Measurements from ENCODE around the gene POLK.

POLK gene

DNA sequence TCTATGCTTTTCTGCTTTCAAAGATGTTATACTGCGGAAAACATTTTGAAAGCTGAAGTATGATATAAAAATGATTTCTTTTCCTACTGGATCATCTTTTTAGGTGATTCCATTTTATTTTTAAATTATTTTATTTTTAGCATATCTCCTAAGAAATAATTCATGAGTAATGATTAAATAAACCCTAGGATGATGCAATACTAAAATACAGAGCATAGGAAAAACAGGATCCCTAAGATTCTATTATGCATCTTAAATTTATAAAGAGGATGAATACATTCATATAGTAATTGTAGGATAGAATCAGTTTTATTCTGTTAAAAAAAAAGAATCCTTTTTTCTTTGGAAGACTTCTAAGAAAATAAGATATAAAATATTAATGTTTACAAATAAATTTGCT, 10.9 kb downstream of the POLK start:
- H3K27me3 ChIP-seq (ENCODE audit: insufficient read depth, poor library complexity, severe bottlenecking), result no peaks in the 10 kb centered on the region
- peaks cover 16% of the 10 kb centered on the region for H3K9me3 ChIP-seq (ENCODE audit: severe bottlenecking)
- no peak overlapping the region for H3K4me3 ChIP-seq (ENCODE audit: severe bottlenecking)
- no peak for ATAC-seq (ENCODE audit: low read depth)
- no peak for DNase-seq (ENCODE audit: low spot score)
- TF ChIP-seq, protein P1, sequence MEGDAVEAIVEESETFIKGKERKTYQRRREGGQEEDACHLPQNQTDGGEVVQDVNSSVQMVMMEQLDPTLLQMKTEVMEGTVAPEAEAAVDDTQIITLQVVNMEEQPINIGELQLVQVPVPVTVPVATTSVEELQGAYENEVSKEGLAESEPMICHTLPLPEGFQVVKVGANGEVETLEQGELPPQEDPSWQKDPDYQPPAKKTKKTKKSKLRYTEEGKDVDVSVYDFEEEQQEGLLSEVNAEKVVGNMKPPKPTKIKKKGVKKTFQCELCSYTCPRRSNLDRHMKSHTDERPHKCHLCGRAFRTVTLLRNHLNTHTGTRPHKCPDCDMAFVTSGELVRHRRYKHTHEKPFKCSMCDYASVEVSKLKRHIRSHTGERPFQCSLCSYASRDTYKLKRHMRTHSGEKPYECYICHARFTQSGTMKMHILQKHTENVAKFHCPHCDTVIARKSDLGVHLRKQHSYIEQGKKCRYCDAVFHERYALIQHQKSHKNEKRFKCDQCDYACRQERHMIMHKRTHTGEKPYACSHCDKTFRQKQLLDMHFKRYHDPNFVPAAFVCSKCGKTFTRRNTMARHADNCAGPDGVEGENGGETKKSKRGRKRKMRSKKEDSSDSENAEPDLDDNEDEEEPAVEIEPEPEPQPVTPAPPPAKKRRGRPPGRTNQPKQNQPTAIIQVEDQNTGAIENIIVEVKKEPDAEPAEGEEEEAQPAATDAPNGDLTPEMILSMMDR (IDR thresholded peaks at IDR 0.05; ENCODE audit: poor library complexity, severe bottlenecking), result no peak
- peak overlapping the region; percentile 20 for H3K27ac ChIP-seq (ENCODE audit: poor library complexity, severe bottlenecking)
- peaks cover 17% of the 10 kb centered on the region for H3K36me3 ChIP-seq (ENCODE audit: low read depth)
- H3K4me1 ChIP-seq (ENCODE audit: insufficient read depth, poor library complexity, severe bottlenecking), result peaks cover 15% of the 10 kb centered on the region

DNA sequence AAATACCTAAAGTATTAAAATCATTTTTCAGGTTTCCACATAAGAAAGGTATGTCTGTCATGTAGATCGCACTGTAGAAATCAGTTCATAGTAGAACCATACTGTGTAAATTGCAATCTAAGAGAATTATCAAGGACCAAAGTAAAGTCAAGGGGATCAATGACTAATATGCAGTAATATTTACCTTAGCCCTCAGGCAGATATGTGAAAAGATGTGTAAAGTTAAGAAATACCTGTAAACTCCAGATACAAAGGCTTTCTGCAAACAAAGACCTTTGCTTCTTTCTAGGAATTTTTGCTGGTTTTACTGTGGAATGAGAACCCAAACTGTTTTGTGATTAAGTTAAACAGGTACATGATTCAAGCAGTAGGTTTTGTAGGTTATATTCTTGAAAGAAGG, 11.6 kb downstream of the POLK start:
- DNase-seq (ENCODE audit: low spot score), result no peak
- H3K36me3 ChIP-seq (ENCODE audit: low read depth), result peaks cover 21% of the 10 kb centered on the region
- peaks cover 16% of the 10 kb centered on the region for H3K9me3 ChIP-seq (ENCODE audit: severe bottlenecking)
- H3K27ac ChIP-seq (ENCODE audit: poor library complexity, severe bottlenecking), result peak overlapping the region; percentile 20
- no peaks in the 10 kb centered on the region for H3K27me3 ChIP-seq (ENCODE audit: insufficient read depth, poor library complexity, severe bottlenecking)
- TF ChIP-seq, protein P1 (IDR thresholded peaks at IDR 0.05; ENCODE audit: poor library complexity, severe bottlenecking), result no peak
- H3K4me1 ChIP-seq (ENCODE audit: insufficient read depth, poor library complexity, severe bottlenecking), result peaks cover 19% of the 10 kb centered on the region
- no peak overlapping the region for H3K4me3 ChIP-seq (ENCODE audit: severe bottlenecking)
- ATAC-seq (ENCODE audit: low read depth), result peak; percentile 94

DNA sequence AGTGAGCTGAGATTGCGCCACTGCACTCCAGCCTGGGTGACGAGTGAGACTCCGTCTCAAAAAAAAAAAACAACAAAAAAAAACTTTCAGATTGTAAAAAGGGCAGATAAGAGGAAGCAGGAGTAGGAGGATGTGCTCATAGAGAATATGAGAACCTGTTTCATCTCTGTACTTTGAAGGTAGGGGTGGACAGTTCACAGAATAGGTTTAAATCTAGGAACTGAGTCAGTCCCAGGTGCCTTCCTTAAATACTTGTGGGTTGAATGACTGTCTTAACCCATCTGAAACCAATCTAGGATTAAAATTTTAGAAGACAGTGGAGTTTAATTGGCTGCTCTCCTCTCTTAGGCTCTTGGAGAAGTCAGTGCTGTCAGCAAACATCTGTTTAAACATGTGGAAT, 12.4 kb downstream of the POLK start:
- TF ChIP-seq, protein P1 (IDR thresholded peaks at IDR 0.05; ENCODE audit: poor library complexity, severe bottlenecking), result no peak
- peak; percentile 50; the same call in 2 of the 3 replicates for ATAC-seq (ENCODE audit: low read depth)

DNA sequence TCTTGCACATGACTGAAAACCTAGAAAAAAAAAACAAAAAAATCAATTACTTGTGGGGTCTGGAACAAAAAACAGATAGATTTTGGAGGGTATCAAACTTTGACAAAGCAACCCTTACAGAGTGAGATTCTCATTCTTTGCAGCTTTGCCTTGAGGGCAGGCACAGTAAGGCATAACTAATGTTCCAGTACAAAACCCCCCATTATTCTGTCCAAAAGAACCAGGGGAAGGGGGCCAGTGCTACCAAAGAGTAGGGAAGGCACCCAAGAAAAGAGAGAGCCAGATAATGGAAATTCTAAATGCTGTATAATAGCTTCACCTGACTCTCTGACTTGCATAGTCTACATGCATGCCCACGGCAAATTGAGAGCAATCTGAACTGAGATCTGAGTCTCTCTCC, 12.9 kb downstream of the POLK start:
- peaks cover 19% of the 10 kb centered on the region for H3K4me1 ChIP-seq (ENCODE audit: insufficient read depth, poor library complexity, severe bottlenecking)
- H3K9me3 ChIP-seq (ENCODE audit: severe bottlenecking), result peaks cover 16% of the 10 kb centered on the region
- TF ChIP-seq, protein P1 (IDR thresholded peaks at IDR 0.05; ENCODE audit: poor library complexity, severe bottlenecking), result no peak
- peaks cover 19% of the 10 kb centered on the region for H3K36me3 ChIP-seq (ENCODE audit: low read depth)
- ATAC-seq (ENCODE audit: low read depth) (no peak), DNase-seq (ENCODE audit: low spot score) (no peak)
- no peak overlapping the region for H3K27ac ChIP-seq (ENCODE audit: poor library complexity, severe bottlenecking)
- no peaks in the 10 kb centered on the region for H3K27me3 ChIP-seq (ENCODE audit: insufficient read depth, poor library complexity, severe bottlenecking)
- H3K4me3 ChIP-seq (ENCODE audit: severe bottlenecking), result no peak overlapping the region

More for the DNA sequence above, 12.4 kb downstream of the POLK start:
- H3K9me3 ChIP-seq (ENCODE audit: severe bottlenecking), result peaks cover 16% of the 10 kb centered on the region
- H3K36me3 ChIP-seq (ENCODE audit: low read depth), result peaks cover 21% of the 10 kb centered on the region
- H3K4me3 ChIP-seq (ENCODE audit: severe bottlenecking), result no peak overlapping the region
- H3K27ac ChIP-seq (ENCODE audit: poor library complexity, severe bottlenecking), result no peak overlapping the region
- peaks cover 19% of the 10 kb centered on the region for H3K4me1 ChIP-seq (ENCODE audit: insufficient read depth, poor library complexity, severe bottlenecking)
- no peaks in the 10 kb centered on the region for H3K27me3 ChIP-seq (ENCODE audit: insufficient read depth, poor library complexity, severe bottlenecking)
- no peak for DNase-seq (ENCODE audit: low spot score)

DNA sequence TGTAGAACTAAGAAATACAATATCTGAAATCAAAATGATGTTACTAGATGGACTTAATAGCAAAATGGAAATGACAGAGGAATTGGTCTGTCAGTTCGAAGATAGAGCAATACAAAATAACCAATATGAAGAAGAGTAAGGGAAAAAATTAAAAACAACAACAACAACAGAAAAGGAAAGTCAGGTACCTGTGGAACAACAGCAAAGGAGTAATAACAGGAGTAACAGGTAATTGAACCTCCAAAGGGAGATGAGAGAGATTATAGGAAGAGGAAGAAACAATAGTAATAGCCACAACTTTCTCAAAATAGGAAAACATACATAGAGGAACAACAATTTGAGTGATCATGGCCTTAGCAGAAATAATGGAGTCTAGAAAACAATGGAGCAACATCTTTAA, 13.7 kb downstream of the POLK start:
- peaks cover 19% of the 10 kb centered on the region for H3K4me1 ChIP-seq (ENCODE audit: insufficient read depth, poor library complexity, severe bottlenecking)

More for the DNA sequence above, 13.7 kb downstream of the POLK start:
- H3K36me3 ChIP-seq (ENCODE audit: low read depth), result peaks cover 13% of the 10 kb centered on the region
- DNase-seq (ENCODE audit: low spot score), result no peak
- TF ChIP-seq, protein P1 (IDR thresholded peaks at IDR 0.05; ENCODE audit: poor library complexity, severe bottlenecking), result no peak
- ATAC-seq (ENCODE audit: low read depth), result no peak
- no peak overlapping the region for H3K27ac ChIP-seq (ENCODE audit: poor library complexity, severe bottlenecking)
- no peaks in the 10 kb centered on the region for H3K27me3 ChIP-seq (ENCODE audit: insufficient read depth, poor library complexity, severe bottlenecking)
- H3K4me3 ChIP-seq (ENCODE audit: severe bottlenecking), result no peak overlapping the region
- peaks cover 12% of the 10 kb centered on the region for H3K9me3 ChIP-seq (ENCODE audit: severe bottlenecking)
